Osteocyte (in vitro differentiated cells): Measurements from ENCODE around the gene ZBTB40. TPM values are rescaled to one million over a fixed set of nuclear protein-coding genes. Genes with fewer than 3 reads are reported as not detected.

ENCODE experiments used
- DNase-seq: peaks from one replicate; pipeline ENCODE4 v3.0.0; 2021; ENCODE audit warnings: mixed read lengths; ENCODE audit not compliant: unreplicated experiment; ENCODE audit errors: extremely low spot score
- H3K27ac Mint-ChIP-seq: one replicate; pipeline ENCODE4 v1.8.0; 2021; ENCODE audit warnings: mild to moderate bottlenecking, mixed read lengths; ENCODE audit not compliant: unreplicated experiment
- H3K27me3 Mint-ChIP-seq: one replicate; pipeline ENCODE4 v1.8.0; 2021; ENCODE audit warnings: mixed read lengths; ENCODE audit not compliant: unreplicated experiment
- H3K36me3 Mint-ChIP-seq: one replicate; pipeline ENCODE4 v1.8.0; 2021; ENCODE audit warnings: mixed read lengths; ENCODE audit not compliant: unreplicated experiment
- H3K4me1 Mint-ChIP-seq: one replicate; pipeline ENCODE4 v1.8.0; 2021; ENCODE audit warnings: mixed read lengths; ENCODE audit not compliant: unreplicated experiment
- H3K4me3 Mint-ChIP-seq: one replicate; pipeline ENCODE4 v1.8.0; 2021; ENCODE audit warnings: mild to moderate bottlenecking, moderate library complexity, mixed read lengths; ENCODE audit not compliant: unreplicated experiment
- H3K9me3 Mint-ChIP-seq: one replicate; pipeline ENCODE4 v1.8.0; 2021; ENCODE audit warnings: mixed read lengths; ENCODE audit not compliant: unreplicated experiment
- total RNA-seq: library from RNA; stranded (reverse); gene quantifications from 2 replicates; pipeline ENCODE4 v1.2.1, GENCODE V29; 2021
- TF ChIP-seq, protein P1 (sequence below): fragments of 200-600 bp; sonication (generic); IDR thresholded peaks from 2 replicates; pipeline ENCODE4 v1.5.0; 2021; ENCODE audit warnings: antibody characterized with exemption, mild to moderate bottlenecking, moderate library complexity

ZBTB40 gene
- total RNA-seq, 1 donor from 2014 or later = 23.6 TPM

DNA sequence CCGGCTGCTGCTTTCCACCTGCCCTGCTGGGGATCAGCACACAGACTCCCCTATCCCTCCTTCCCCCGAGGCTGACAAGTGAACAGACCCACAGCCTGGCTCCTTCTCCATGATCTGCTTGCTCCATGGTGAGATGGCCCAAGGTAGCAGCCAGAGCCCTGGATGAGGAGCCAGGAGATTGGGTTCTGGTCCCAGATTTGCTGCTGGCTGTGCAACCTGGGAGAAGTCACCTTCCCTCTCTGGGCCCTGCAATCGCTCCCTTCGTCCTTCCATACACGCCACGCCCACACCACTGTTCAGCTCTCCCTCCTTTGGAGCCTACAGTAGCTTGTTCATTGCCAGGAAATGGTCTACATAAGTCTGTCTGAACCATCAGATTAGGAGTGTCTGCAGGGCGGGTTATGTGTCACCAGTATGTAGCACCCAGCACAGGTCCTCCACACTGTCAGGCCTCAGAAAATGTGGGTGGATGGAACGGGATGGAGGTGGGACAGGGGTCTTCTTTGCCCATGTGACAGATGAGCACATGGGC is 102.4 kb downstream of the ZBTB40 start:
- Mint-ChIP-seq H3K9me3 (no peaks in the 10 kb centered on the region), H3K4me1 (peaks cover 10% of the 10 kb centered on the region), H3K27me3 (peaks cover 42% of the 10 kb centered on the region), H3K4me3 (no peak overlapping the region), H3K36me3 (no peaks in the 10 kb centered on the region), H3K27ac (no peak overlapping the region)
- TF ChIP-seq, protein P1, sequence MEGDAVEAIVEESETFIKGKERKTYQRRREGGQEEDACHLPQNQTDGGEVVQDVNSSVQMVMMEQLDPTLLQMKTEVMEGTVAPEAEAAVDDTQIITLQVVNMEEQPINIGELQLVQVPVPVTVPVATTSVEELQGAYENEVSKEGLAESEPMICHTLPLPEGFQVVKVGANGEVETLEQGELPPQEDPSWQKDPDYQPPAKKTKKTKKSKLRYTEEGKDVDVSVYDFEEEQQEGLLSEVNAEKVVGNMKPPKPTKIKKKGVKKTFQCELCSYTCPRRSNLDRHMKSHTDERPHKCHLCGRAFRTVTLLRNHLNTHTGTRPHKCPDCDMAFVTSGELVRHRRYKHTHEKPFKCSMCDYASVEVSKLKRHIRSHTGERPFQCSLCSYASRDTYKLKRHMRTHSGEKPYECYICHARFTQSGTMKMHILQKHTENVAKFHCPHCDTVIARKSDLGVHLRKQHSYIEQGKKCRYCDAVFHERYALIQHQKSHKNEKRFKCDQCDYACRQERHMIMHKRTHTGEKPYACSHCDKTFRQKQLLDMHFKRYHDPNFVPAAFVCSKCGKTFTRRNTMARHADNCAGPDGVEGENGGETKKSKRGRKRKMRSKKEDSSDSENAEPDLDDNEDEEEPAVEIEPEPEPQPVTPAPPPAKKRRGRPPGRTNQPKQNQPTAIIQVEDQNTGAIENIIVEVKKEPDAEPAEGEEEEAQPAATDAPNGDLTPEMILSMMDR = no peak
- DNase-seq = no peak

DNA sequence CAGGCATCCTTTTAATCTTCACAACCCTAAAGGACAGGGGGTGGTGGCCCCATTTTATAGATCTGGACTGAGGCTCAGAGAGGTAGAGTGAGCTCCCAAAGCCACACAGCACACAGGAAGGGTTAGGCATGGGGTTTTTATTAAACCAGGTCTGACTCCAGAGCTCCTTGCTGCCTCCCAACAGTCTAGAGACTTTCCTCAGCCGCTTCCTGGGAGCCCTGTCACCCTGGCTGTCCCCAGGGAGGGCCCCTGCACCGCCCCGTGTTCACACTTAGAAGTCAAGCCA is 103.7 kb downstream of the ZBTB40 start:
- H3K36me3 Mint-ChIP-seq = no peaks in the 10 kb centered on the region
- TF ChIP-seq, protein P1 = no peak
- no peak for DNase-seq
- H3K4me3 Mint-ChIP-seq = no peak overlapping the region
- no peak overlapping the region for H3K27ac Mint-ChIP-seq
- peaks cover 12% of the 10 kb centered on the region for H3K4me1 Mint-ChIP-seq
- no peaks in the 10 kb centered on the region for H3K9me3 Mint-ChIP-seq
- H3K27me3 Mint-ChIP-seq = peaks cover 47% of the 10 kb centered on the region

DNA sequence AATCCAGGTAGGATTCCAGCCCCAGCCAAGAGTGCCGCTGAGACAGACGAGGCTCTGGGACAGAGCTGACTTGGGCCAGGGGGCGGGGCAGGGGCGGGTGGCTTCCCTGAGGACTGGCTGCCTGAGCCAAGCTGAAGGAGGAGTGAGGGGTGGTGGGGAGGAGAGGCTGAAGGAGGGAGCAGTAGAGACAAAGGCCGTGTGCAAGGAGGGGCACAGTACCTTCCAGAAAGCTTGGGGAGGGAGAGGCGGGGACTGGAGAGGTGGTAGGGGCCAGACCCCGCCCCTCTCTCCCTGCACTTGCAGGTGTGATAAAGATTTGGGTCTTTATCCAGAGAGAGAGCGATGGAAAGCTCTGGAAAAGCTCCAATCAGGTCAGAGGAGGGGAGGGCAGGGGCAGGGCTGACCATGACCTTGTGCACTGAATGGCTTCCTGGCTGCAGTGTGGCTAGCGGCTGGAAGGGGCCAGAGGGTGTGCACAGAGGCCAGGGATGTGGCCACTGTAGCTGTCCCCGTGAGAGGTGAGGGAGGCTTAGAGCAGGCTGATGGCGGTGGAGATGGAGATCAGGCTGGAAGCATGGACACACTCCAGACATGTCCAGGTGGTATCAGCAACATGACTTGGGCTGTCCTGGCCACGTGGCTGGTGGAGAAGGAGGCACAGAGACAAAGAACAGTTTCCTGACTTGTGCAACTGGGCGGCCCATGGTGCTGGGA is 104.9 kb downstream of the ZBTB40 start:
- TF ChIP-seq, protein P1 = no peak
- Mint-ChIP-seq H3K4me3 (no peak overlapping the region), H3K36me3 (no peaks in the 10 kb centered on the region), H3K27me3 (peaks cover 57% of the 10 kb centered on the region), H3K4me1 (peaks cover 22% of the 10 kb centered on the region), H3K27ac (no peak overlapping the region), H3K9me3 (no peaks in the 10 kb centered on the region)
- no peak for DNase-seq

DNA sequence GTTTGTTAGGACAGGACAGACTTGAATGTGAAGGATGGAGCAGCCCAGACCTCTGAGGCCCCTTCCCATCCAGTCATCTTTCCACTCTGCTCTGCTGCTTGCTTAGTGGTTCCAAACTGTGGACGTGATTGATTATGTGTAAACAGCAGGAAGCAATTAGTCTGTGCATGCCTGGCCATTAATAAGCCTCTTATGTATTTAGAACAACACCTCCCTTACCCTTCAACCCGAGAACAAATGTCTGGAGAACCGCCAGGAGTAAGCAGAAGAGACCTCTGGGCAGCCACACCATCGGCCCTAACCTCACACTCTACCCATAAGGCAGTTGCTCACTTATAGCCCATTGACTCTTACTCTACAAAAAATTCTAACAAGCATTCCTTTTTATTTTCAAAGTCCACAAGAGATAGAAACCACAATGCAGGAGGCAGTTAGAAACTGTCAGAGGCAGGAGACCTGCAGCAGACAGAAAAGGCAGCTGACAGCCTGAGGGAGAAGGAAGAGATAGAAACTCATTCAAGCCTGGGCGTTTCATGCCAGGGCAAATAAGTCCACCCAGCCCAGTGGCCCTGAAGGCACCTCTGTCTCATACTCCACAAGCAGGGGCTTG is 105.8 kb downstream of the ZBTB40 start:
- Mint-ChIP-seq H3K4me3 (no peak overlapping the region), H3K9me3 (no peaks in the 10 kb centered on the region), H3K4me1 (peaks cover 23% of the 10 kb centered on the region), H3K27ac (peak overlapping the region; percentile 27), H3K27me3 (peaks cover 65% of the 10 kb centered on the region), H3K36me3 (no peaks in the 10 kb centered on the region)
- TF ChIP-seq, protein P1 = no peak
- no peak for DNase-seq
